Activated CD4-positive, alpha-beta T cell treated with anti-CD3 and anti-CD28 coated beads for 1 hour (primary cell): ENCODE results near the gene PTPRN2.
"Not testable (repeated sequence)": the region's sequence is repeated elsewhere in the genome, so short reads cannot be mapped to it uniquely, and the experiment has no call there.

Experiments
- DNase-seq: peaks from one replicate; pipeline ENCODE4 v3.0.0-alpha.2; 2020

Gene PTPRN2

DNA sequence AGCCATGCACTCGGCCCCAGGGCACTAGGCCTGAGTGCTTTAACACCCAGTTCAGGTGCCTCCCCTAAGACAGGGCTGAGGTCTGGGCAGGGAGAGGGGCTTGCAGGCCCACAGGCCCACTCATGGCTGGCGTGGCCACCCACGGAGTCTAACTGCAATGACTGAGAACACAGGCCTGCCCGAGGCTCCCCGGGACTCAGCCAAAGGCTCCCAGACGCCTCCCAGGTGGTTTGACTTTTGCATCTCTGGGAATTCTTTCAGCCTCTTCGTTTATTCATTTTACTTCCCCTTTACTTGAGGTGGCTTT lies 37.3 kb downstream of the PTPRN2 start:
- no peak for DNase-seq

DNA sequence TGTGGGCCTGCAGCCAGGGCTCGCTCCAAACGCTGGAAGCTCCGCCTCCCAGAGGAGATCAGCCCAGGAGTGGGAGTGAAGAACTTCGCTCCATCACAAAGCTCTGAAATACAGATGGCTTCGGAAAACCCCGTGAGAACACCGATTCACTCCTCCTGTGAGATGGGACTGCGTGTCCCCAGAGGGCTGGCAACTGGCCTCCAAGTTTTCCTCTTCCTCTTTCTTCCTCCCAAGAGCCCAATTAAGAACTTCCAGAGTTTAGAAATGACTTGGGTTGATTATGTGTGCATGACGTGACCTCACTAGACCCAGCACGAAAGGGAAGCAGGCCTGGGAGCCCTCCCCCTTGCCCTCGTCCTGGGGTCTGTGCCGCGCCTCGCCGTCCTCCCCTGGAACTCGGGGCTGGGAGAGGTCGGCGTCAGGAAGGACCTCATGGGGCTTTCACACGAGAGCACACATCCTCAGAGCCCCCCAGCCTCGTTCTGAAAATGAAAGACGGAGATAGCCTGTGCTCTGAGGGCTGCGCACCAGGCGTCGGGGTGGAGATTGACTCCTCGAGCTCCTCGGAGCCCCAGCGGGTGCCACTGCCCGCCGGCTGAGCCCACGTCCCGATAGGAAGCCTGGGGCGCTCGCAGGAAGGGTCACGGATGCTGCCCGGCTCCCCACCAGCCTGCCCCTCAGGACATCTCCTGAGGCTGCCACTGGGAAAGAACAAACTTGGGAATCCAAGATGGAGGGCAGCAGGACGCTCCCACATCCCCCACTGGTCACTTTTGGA lies 37.8 kb downstream of the PTPRN2 start:
- DNase-seq: no peak

DNA sequence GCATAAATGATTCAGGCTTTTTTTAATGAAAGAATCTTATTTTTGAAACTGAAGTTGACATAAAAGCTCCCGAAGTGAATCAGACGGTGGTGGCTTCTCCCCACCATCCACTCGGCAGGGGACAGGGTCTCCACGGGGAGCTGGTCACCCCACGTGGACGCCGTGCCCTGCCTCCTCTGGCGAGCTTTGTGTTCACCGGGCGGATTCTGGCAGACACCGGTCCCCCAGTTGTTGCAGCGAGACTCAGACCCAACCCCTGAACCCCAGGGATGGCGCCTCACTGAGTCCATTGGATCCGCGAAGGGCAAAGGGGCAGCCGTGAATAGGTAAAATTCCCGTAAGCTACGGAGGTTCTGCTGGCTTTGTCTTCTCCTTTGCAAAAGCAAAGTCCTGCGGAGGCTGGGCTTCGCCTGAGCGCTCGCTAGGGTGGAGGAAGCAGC lies 38.4 kb downstream of the PTPRN2 start:
- DNase-seq: no peak

DNA sequence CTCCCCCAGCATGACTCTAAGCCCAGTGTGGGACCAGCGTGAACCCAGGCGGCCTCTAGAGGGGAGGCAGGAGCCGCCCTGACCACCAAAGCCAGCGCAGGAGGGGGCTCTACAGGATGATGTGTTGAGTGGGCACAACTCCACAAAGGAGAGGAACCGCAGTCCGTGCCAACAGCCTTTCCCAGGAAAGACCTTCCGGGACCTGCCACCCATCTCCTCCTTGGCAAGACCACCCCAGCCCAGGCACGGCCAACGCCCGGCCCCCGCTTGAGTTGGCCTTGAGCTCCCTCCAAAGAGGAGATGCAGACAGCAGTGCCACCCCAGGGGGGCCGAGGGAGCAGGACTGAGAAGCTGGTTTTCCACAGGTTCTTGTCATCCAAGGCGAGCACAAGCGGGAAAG lies 38.9 kb downstream of the PTPRN2 start:
- no peak for DNase-seq

DNA sequence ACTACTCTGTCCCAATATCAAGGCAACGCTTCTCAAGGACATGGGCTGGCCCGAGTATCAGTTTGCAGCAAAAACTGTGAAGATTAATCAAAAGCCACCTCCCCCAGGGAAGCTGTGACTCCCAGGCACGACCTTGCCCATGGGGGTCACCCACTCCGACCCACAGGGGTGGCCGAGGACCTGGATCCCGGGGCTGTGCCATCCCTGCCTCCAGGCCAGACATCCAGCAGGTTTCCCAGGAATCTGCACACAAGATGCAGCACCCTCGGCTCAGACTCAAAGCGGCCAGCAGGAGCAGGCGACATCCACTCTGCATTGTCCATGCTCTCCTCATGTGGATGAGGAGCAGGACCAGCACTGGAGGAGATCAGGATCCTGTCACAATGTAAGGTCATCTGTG lies 39.8 kb downstream of the PTPRN2 start:
- DNase-seq: no peak

DNA sequence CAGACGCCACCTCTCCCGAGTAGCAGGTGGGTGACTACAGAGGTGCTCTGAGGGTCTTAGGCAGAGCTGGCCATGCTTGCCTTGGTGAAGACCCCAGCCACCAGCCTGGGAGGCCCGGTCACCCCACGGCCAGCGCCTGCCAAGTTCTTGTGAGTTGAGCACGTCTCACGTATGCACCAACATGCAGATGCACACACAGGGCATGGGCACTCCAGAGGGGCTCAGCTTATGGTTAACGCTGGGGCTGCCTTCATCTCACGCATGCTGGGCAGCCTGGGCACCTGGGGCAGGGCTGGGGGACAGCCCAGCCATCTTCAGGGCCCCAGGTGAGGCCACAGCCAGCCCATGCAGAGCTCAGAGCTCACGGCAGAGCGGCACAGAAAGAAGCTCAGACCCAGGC lies 41.0 kb downstream of the PTPRN2 start:
- no peak for DNase-seq

DNA sequence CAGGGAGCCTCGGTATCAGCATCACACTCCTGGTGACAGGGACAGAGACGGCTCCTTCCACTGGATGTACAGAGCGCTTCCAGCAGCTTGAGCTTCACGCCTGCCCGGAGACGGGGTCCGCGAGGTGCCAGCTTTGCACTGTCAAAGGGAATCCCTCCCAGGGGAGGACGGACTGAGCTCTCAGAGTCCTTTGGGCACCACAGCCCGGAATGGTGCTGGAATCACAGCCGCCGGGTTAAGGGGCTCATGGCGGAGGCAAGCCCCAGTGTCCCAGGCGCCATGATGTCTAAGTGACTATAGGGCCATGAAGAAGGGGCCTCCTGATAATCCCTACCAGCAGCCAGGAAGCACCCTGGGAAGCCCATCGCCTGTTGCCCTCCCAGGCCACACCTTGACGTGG lies 41.4 kb downstream of the PTPRN2 start:
- DNase-seq: no peak

DNA sequence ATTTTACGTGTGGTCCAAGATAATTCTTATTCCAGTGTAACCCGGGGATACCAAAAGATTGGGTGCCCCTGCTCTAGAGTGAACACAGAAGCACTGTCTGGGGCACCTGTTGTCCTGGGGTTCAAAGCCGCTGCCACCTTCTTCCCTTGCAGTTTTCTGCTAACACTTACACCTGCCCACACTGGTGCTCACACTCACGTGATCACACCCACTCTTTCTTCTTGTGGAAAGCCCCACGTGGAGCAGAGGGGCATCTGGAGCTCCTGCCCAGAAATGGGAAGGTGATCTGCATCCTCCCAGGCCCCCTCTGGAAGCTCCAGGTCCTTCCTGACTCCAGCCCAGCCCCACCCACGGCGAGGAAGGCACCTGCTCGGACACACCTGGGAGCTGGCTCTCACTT lies 42.9 kb downstream of the PTPRN2 start:
- DNase-seq: no peak

DNA sequence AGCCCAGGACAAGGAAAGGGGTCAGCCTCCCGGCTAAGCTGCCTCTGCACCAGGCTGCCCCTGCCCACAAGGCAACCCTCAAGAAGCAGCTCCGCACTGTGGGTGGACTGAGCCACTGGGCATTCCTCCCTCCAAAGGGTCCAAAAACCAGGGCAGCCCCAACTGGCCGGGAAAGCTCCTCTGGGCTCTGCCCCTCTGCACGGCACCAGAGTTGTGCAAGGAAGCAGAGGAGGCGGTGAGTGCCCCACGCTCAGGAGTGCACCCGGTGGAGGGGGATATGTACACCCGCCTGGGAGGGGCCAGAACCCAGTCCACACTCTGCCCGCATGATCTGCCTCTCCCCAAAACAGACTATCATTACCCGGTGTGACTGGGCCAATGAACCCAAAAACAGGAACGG lies 43.8 kb downstream of the PTPRN2 start:
- no peak for DNase-seq

DNA sequence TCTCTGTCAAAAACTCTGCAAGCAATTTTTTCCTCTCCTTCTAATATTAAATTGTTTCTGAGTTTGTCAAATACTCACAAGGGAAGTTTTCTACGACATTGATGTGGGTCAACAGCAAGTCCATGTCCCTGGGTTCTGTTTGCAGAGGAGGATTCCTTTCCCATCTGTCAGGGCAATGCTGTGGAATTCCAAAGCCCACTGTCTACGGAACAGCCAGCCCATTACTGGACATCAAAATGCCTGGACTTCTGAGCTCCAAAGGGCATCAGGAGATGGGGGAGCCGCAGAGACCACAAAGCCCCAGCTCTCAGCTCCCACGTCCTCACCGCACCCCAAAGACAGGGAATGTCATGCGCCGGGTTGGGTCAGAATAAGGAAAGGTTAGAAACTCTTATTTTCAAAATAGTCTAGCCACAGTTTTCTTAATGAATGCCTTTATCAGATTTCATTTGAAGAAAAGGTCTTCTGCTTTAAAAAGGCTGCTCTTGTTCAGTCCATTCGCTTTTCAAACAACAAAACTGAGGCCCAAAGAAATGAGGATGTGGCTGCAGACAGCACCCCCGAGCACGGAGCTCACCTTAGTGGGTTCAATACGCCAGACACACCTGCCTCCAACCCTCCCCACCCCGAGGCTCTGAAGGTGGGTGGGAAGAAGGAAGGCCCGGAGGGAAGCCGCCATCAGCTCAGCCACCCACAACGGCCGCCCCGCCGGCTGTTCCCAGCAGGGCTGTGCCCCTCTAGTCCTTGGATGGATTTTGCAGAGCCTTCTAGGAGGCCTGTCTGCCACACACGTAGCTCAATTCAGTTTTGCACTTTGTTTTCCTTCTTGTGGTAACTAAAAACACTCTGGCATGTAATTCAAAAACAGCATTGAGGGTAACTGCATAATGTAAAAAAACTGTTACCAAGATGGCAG lies 44.7 kb downstream of the PTPRN2 start:
- no peak for DNase-seq

DNA sequence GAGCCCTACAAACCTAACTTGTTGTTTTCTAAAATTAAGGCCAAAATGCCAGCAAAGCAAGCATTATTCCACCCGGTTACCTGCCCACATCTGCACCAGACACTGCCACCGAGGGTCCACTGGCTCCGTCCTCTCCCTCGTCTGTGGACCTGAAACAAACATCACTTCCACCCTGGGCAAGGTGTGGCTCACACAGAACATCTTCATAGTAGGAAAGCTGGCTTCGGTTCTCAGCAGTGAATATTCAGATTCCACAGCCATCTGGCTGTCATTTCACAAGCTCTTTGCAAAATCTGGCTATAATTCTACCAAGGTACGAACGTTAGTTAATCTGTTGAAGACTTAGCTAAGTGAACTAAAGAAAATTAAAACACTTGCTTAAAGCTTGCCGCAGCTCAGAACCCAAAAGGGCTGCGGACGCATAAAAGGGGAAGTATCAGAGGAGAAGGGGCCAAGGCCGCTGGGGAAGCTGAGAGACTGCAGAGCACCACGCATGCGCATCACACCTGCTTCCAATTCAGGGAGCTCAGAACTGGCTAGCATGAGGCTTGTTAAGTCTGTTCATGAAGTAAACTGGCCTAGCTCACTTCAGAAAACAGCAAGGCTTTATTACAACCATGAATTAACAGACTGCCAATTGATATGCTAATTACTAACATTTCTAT lies 46.1 kb downstream of the PTPRN2 start:
- DNase-seq: no peak

DNA sequence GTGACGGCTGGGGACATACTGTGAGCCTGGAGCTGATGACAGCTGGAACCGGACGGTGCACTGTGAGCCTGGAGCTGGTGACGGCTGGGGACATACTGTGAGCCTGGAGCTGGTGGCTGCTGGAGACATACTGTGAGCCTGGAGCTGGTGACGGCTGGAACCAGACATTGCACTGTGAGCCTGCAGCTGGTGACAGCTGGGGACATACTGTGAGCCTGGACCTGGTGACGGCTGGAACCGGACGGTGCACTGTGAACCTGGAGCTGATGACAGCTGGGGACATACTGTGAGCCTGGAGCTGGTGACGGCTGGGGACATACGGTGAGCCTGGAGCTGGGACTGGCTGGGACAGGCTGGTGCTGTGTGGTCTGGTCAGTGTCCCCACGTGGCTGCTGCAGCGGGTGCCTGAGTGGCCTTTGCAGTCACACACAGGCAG lies 47.9 kb downstream of the PTPRN2 start:
- DNase-seq: no peak

DNA sequence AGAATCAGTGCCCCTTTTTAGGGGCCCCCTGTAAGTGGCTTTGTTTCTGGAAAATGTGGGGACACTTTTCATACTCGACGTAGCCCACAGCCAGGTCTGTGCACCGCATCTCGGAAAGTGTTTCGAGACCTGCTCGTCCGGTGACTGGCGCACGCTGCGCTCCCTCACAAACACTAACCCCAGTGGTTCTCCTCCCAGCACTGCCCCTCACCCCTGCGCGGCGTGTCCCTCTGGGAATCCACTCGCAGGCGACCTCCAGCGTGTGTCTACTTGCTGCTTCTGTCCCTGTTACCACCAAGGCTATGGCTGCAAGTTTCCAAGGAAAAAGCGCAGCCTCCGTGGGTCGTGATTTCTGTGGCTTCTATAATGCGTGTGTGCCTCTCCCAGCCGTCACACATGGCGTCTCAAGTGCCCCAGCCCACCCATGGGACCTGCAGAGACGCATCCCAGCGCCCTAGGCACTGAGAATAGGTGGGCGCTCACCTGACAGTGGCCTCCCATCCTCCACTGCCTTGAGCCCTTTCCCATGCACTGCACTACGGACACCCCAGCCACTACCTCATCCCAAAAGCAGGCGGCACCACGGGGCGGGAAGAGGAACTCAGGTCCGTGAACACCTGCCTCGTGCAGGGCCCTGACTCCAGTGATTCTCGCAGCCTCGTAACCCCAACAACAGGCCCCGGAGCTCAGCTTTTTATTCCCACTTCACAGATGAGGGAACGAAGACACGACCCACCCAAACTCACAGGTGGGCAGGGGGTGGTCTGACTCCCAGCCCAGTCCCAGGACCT lies 49.3 kb downstream of the PTPRN2 start:
- DNase-seq: no peak

DNA sequence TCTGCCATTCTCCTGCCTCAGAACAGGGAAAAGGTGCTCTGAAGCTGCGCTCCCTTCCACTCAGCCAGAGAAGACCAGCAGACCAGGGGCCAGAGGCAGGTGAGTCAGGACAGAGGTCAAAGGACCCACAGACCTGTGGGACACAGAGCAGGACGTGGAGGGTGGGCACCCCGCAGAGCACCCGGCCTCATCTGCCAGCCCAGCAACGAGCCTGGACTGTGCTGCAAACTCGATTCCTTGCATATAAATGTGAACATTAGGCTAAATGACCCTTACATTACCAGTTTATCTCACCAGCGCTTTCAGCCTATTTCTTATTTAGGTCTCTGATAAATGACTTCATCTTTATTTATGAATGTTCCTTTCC lies 50.1 kb downstream of the PTPRN2 start:
- DNase-seq: no peak

DNA sequence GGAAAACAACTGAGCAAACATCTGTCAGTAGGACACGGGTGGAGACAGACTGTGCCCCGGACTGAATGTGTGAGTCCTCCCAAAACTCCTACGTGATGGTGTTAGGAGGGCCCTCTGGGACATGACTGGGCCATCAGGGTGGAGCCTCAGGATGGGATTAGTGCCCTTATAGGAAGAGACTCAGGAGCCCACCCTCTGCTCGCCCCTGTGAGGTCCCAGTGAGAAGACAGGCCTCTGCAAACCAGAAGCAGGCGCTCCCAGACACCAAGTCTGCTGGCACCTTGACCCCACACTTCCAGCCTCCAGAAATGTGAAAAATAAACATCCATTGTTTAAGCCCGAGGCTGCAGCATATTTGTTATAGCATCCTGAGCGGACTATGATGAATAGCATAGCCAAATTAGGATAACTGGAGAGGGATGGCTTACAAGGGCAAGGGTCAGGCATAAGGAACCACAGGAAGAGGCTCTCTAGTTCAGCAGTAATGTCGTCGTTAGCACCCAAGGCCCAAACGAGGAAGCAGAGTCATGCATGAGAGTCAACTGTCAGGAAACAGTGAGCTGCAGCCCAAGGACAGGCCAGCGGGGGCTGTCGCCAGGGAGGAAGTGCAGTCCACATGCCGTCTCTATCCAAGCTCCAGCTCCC lies 50.6 kb downstream of the PTPRN2 start:
- DNase-seq: no peak

DNA sequence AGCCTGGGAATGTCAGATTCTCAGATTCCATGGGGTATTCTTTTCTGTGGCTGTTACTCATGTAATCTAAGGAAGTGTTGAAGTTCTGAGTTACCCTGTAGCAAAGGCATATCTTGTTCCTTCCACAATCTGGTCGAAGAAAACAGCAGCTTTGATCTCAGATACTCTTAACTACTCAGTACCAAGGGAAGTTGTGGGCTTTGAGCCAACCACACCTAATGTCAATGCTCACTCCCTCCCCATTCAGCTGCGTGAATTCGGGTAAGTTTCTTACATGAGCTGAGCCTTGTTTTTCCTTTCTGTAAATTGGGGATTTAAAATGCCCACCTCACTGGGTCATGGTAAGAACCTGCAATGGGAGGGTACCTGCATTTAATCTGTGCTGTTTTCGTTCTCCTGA lies 52.5 kb downstream of the PTPRN2 start:
- no peak for DNase-seq

DNA sequence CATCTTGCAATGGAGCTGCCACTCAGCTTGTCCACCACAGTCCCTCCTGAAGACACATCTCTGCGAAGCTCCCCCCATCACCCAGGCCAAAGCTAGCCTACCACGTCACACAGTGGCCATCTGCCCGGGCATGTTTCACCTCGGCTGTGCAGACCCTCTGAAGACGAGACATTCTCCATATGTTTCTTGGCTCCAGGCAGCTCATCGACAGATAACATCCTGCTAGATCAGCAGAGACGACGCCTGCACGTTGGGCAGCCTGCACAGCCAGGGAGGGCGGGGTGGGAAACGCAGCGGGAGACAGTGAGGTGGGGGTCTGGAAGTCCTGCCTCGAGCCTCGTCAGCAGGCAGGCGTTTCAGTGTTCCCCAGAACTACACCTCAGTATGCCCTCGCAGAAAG lies 53.0 kb downstream of the PTPRN2 start:
- DNase-seq: no peak

DNA sequence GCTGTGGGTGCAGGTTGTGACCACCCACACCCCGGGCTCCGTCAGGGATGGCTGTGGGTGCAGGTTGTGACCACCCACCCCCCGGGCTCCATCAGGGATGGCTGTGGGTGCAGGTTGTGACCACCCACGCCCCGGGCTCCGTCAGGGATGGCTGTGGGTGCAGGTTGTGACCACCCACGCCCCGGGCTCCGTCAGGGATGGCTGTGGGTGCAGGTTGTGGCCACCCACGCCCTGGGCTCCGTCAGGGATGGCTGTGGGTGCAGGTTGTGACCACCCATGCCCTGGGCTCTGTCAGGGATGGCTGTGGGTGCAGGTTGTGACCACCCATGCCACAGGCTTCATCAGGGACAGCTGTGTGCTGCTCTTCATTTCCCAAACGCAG lies 53.5 kb downstream of the PTPRN2 start:
- not testable (repeated sequence) for DNase-seq

DNA sequence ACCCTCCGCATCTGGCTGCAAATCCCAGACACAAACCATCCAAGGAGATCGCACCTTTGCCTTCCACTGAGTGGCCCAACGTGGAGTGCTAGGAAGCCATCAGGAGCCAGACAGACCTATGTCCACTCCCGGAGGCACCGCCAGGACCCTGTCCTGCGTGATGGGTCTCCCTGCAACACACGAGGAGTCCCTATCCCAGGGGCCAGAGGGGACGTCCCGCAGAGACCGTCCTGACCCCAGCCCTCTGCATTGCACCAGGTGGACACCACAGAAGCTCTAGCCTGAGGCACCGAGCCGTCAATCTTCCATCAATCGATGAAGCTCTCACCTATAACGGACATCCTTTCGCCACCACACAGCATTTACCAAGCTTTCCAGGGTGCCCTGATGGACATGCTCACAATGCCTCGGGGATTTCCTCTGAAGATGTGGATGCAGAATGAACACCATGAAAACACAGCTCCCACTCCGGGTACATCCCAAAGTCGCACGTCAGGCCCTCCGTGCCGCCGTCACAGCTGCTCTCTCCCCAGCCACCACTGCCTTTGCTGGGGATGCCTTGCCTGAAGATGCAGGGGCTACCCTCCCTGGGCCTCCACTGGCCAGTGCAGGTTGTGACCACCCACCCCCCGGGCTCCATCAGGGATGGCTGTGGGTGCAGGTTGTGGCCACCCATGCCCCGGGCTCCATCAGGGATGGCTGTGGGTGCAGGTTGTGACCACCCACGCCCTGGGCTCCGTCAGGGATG lies 54.1 kb downstream of the PTPRN2 start:
- no peak for DNase-seq

DNA sequence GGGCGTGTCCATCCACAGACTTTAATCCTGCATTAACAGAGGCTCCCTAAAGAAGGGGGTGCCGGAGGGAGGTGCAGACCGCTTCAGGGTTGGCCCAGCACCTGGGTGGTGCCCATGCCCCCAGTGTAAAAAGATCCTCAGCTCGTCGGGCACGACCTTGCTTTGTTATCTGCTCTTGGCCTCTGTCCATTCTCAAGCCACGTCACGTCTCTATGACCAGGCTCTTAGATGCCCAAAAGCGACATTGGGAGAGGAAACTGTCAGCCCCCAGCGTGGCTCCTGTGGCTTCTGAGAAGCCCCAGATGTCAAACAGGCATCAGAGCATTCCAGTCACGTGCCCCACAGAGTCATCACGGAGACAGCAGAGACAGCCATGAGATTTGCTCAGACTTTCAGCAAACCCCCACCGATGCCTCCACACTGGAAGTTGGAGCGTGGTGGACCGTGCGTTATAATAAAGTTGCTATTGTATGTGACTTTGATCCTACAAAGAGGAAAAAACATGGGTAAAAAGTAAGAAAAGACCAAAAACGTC lies 55.5 kb downstream of the PTPRN2 start:
- DNase-seq: no peak

DNA sequence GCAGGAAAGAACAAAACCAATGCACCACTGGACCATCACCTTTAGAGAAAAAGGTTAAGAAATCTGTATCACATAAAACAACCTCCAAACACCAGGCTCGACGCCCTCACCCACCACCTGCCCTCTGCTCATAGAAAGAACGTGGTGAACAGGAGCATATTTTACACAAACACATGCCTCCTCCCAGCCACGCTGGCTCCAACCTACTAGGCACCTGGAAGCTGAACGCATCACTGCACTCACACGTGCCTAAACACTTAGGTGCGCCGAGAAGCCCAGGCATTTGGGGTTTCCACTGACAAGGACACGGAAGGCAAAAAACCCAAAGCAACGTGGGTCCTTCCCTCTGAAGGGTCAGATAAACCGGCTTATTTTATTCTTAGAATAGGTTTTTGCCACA lies 56.0 kb downstream of the PTPRN2 start:
- DNase-seq: no peak
